GM19351 (cell line): ENCODE measurements around the gene GLI3.
"Not testable (repeated sequence)": the region's sequence is repeated elsewhere in the genome, so short reads cannot be mapped to it uniquely, and the experiment has no call there.

Experiments
- ATAC-seq: cut with Tn5 transposase; IDR thresholded peaks from one replicate; pipeline ENCODE4 v1.9.1; 2021; ENCODE audit warnings: mild to moderate bottlenecking, moderate library complexity; ENCODE audit not compliant: unreplicated experiment

The GLI3 gene

GRCh38 chr7:42212541-42213090 lies 24.4 kb downstream of the GLI3 start:
- ATAC-seq = no peak

DNA sequence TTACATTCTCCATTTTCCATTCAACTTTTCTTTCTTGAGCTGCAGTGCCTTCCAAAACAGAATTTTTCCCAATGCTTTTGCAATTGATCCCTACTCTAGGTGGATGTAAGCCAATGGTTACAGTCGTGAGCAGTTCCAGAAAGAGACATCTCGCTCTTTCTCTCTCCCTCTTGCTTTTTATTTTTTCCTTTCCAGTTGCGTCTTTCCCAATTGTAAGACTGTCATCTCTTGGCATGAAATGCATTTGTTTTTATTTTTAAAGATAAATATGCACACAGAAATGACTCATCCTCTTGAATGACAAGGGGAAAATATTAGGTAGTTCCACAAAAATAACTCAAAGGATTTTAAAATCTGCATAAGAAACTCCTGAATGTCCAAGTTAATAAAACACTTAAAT lies 25.1 kb downstream of the GLI3 start:
- ATAC-seq = no peak

DNA sequence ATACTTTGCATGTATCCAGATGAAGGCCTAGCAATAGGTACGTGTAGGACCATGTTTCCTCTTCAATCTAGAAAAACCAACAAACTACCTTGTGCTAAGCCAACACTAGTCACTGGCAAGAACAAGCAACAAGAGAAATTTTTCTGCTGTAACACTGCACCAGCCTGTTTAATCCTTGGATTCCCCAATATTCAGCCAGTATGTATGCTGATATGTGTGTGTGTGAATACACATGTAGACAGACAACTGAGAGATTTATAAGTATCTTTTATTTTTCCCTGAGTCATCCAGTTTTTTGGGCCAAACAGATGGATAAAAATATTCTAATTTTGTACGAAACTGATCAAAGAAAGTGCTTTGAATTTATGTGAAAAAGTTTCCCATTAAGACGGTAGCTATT lies 26.2 kb downstream of the GLI3 start:
- ATAC-seq = no peak

DNA sequence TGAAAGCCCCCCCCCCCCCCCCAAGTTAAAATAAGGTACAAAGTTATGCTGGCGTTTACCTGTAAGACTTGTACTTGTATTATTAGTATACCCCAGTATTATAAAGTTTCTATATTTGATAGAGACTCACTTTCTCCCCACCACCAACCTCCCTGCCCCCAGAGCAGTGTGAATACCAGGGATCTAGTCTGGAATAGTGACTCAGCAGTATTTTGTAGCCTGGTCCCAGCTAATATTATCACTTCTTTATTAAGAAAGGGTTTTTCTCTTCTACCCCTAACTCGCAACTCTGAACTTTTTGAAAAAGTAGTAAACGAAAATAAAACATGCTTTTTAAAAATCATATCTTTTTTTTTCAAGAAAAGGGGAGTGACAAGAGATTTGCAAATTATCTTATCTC lies 26.7 kb downstream of the GLI3 start:
- no peak for ATAC-seq

DNA sequence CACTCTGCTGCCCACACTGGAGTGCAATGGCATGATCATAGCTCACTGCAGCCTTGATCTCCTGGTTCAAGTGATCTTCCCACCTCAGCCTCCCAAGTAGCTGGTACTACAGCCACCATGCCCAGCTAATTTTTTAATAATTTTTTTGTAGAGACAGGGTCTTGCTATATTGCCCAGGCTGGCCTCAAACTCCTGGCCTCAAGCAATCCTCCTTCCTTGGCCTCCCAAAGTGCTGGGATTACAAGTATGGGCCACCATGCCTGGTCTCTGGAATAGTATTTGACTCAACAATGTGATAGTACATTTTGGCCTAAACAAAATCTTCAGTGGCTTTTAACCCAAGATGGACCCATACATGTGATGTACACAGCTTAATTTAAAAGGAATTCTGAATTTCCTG lies 27.9 kb downstream of the GLI3 start:
- ATAC-seq = not testable (repeated sequence)

DNA sequence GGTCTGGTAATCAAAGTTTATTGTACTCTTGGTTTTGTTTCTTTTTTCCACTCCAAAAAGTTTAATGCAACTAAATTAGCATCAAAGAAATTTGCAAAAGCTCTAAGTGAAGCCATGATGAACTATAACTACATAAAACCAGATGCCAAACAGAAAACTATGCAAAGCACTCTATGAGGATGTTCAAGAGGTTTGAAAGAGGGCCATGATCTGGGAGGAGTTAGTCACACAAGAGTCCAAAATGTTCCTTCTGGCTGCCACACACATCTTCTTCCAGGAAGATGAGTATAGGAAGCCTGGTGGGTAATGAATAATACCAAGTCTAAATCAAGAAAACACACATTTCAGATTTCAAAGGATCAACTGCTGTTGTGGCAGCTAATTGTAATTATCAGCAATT lies 28.4 kb downstream of the GLI3 start:
- ATAC-seq = no peak

GRCh38 chr7:42207420-42207819 lies 29.6 kb downstream of the GLI3 start:
- ATAC-seq = no peak

GRCh38 chr7:42203336-42203735 lies 33.7 kb downstream of the GLI3 start:
- no peak for ATAC-seq

DNA sequence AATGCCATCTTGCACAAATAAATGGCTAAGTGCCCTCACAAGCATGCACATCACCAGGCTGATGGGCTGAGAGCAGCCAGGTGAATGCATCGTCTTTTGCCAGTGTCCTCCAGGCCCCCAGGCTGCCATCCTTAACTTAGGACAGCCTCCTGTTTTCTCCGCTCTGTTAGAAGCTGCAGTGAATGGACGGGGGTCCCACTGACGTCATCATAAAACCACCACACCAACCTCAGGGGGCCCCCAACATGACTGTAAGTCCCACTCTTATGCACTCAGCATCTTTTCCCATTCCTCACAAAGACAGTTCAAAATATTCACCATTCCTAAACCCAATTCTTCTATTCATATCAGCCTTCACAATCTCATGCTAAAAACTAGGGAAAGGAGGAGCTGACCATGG lies 34.4 kb downstream of the GLI3 start:
- ATAC-seq = no peak

- ATAC-seq = no peak
These were observed 37.9 kb downstream of the GLI3 start for GRCh38 chr7:42198974-42199668.

DNA sequence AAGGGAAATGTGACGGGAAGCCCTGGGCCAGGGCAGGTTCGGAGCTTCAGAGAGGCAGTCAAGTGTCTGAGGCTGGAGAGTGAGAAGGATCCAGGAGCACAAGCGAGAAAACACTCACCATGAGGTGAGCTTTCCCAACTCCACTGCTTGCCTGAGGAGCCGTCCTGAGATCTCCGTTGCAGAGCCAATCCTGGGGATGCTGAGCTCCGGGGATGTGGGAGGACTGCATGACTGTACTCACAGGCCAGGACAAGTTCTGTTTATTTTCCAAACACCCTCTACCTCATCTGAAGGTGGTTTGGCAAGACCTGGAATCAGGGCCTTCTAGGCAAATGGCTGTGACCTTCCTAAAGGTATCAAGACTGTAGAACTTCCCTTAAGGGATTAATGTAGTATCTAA lies 38.7 kb downstream of the GLI3 start:
- no peak for ATAC-seq

- ATAC-seq = no peak
These were observed 39.6 kb downstream of the GLI3 start for GRCh38 chr7:42197451-42197850.

DNA sequence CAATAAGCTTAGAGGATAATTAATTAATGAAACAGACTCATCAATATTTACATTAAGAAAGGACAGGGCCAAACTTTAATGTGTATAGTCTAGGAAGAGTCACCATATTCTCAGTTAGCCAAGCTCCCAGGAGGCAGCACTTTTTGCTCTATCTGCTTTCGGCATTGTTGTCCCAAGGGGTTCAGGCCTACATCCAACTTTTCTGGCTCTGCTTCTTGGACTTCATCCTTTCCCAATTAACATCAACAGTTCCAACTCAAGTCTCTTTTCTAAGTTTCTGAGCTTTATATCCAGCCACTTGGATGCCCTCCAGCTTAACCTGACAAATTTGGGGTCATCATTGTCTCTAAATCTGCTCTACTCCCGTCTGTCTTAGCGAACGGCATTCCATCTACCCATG lies 42.8 kb downstream of the GLI3 start:
- no peak for ATAC-seq

DNA sequence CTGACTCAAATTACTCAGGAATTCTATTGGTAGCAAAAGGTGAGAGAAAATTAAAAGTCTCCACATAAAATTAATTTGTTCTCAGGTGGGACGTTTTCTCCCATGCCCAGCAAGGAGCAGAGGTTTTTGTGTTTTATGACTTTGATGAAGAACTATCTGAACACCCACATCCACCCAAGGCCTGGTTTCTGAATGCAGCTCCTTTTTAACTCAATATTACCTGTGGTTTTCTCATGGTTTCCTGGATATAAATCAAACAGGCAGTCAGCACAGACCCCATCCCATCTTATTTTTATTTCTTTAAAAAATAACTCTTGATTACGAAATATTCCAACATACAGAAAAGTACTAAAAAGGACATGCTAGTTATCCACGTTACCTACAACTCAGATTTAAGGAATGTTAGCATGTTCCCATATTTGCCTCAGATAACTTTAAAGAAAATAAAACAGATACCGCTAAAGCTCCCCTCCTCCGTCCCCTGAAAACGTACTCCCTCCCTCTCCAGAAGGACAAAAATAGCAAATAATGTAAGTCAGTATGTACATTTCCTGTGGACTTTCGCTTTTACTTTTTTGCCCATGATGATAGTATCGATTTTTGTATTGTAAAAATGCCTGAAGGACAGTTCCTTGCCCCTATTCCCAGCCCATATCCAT lies 43.4 kb downstream of the GLI3 start:
- ATAC-seq = peak; percentile 50

GRCh38 chr7:42192851-42193461 lies 44.1 kb downstream of the GLI3 start:
- no peak for ATAC-seq

DNA sequence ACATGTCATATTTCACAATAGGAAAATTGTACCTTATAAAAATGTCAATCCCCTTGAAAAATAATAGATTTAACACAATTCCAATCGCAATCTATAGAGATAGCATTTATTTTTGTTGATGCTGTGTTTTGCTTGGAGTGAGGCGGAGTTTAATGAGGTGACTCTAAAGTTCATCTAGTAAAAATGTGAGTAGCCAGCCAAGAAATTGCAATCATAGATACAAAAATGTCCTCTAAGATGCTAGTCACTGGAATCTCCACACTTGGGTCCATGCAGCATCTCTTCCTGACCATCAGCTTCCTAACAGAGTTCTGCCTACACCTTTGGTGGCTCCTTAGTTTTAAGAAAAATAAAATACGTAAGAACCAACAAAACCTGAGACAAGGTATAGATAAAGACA lies 44.9 kb downstream of the GLI3 start:
- ATAC-seq = no peak

DNA sequence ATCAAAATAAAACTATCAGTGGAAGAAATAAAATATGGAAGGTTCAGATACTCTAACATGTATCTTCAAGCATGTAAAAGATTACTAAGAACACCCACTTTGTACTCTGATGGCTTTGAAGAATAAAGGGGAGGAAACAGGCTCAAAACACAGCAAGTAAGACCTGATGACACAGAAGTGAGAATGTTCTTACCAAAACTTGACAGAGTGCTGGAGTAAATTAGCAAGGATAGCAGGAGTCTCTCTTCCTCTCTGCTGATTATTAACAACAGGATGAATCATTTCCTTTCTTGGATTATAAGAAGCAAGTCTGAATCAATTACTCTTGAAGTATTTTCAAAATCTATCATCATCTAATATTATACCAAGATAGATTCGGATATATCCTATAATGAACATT lies 47.5 kb downstream of the GLI3 start:
- no peak for ATAC-seq

- ATAC-seq = no peak
These were observed 50.9 kb downstream of the GLI3 start for GRCh38 chr7:42186151-42186550.

GRCh38 chr7:42185726-42186125 lies 51.3 kb downstream of the GLI3 start:
- no peak for ATAC-seq

DNA sequence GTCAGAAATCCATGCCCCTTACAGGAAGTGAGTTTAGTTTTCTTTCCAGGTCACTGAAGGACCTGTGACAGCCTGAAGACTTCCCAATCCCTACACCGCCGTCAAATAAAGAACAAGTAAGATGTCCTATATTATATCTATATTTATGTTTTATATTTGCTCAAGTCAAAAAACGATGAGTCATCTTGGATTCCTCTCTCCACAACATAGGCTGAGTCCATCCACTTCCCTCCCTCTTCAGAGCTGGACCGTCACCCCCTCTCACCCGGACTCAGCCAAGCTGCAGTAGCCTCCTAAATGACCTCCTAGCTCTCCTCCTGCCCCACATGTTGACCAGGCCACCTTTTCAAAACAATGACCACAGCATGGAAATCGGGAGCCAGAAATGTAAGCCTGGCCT lies 53.5 kb downstream of the GLI3 start:
- ATAC-seq = no peak

DNA sequence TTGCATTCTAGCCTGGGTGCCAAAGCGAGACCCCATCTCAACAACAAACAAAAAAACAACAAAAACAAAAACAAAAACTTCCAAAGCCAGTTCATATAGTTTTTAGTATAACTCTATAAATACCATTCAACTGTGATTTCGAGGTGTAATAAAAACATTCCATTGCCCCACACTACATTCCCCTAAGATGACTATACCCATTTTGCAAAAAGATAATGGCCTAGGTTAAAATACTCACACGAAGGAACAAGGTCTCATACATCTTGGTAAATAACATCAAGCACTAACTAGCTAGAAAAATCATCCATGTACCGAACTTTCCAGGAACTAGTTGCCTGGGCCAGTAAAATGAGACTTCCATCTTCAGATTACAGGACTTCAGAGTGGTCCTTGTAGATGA lies 55.4 kb downstream of the GLI3 start:
- ATAC-seq = no peak

DNA sequence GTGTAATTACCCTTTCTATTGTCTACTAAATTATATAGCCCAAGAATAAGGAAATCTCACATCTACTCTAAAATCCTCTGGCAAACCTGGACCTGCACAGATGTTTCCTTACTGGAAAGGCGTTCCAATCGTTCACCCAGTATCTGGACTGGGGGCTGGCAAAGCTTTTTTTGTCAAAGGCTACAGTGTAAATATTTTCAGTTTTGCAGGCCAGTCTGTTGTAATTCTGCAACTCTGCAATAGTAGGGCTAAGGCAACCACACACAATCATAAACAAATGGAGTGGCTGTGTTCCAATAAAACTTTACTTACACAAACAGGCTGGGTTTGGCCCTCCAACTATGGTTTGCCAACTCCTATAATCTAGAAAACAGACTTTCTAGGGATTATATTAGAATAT lies 56.2 kb downstream of the GLI3 start:
- no peak for ATAC-seq
